Measurements from ENCODE around the gene HELZ. TPM values are rescaled to one million over a fixed set of nuclear protein-coding genes. Genes with fewer than 3 reads are reported as not detected.
"Not testable (repeated sequence)": the region's sequence is repeated elsewhere in the genome, so short reads cannot be mapped to it uniquely, and the experiment has no call there.

The HELZ gene
- total RNA-seq, 6 donors from 2014 or later: 52.1 to 166 (median 60.8) TPM

GRCh38 chr17:67274466-67274865, 29.5 kb upstream of the HELZ start:
- H3K4me1 ChIP-seq: peaks cover 0 to 6% (median 0%) of the 10 kb centered on the region in 4 donors
- DNase-seq: no peak
- TF ChIP-seq POLR2AphosphoS5 (IDR thresholded peaks at IDR 0.05) (no peak), CTCF (IDR thresholded peaks at IDR 0.05) (no peak), EP300 (IDR thresholded peaks at IDR 0.05) (no peak), POLR2A (IDR thresholded peaks at IDR 0.05) (no peak)
- H3K36me3 ChIP-seq: no peaks in the 10 kb centered on the region
- no peaks in the 10 kb centered on the region for H3K27me3 ChIP-seq
- H3K9me3 ChIP-seq: no peaks in the 10 kb centered on the region
- 77 to 82% methylated on average over 5 of the region's 5 CpGs for WGBS, 2 donors
- H3K27ac ChIP-seq: no peak overlapping the region
- no peak overlapping the region for H3K4me3 ChIP-seq
- no peak for ATAC-seq (ENCODE audit: low FRiP score in 2 of 2)

GRCh38 chr17:67273900-67274299, 28.9 kb upstream of the HELZ start:
- TF ChIP-seq CTCF (IDR thresholded peaks at IDR 0.05) (no peak), EP300 (IDR thresholded peaks at IDR 0.05) (no peak), POLR2A (IDR thresholded peaks at IDR 0.05) (no peak), POLR2AphosphoS5 (IDR thresholded peaks at IDR 0.05) (no peak)
- WGBS, 2 donors: 92 to 93% methylated on average over 2 of the region's 2 CpGs
- Histone ChIP-seq H3K4me3 (no peak overlapping the region), H3K4me1 (peaks cover 0 to 6% (median 0%) of the 10 kb centered on the region in 4 donors), H3K27me3 (no peaks in the 10 kb centered on the region), H3K36me3 (no peaks in the 10 kb centered on the region), H3K27ac (no peak overlapping the region), H3K9me3 (no peaks in the 10 kb centered on the region)
- no peak for DNase-seq
- ATAC-seq (ENCODE audit: low FRiP score in 2 of 2): no peak

GRCh38 chr17:67272312-67273047, 27.5 kb upstream of the HELZ start:
- Histone ChIP-seq H3K9me3 (no peaks in the 10 kb centered on the region), H3K4me3 (no peak overlapping the region), H3K27me3 (no peaks in the 10 kb centered on the region), H3K36me3 (no peaks in the 10 kb centered on the region), H3K27ac (no peak overlapping the region), H3K4me1 (peaks cover 0 to 6% (median 0%) of the 10 kb centered on the region in 4 donors)
- TF ChIP-seq CTCF (IDR thresholded peaks at IDR 0.05): no peak
- TF ChIP-seq POLR2AphosphoS5 (IDR thresholded peaks at IDR 0.05): no peak
- TF ChIP-seq POLR2A (IDR thresholded peaks at IDR 0.05): no peak
- TF ChIP-seq EP300 (IDR thresholded peaks at IDR 0.05): no peak
- no peak for ATAC-seq (ENCODE audit: low FRiP score in 2 of 2)
- DNase-seq: no peak
- WGBS, 2 donors: 81% methylated on average over 12 to 13 of the region's 13 CpGs

- H3K4me3 ChIP-seq; ATAC-seq (ENCODE audit: low FRiP score in 2 of 2); H3K4me1 ChIP-seq; DNase-seq; H3K27me3 ChIP-seq; H3K9me3 ChIP-seq; H3K36me3 ChIP-seq; H3K27ac ChIP-seq: not testable (repeated sequence)
- WGBS, 2 donors: 92 to 94% methylated on average over 1 to 2 of the region's 2 CpGs
These were observed 26.2 kb upstream of the HELZ start for GRCh38 chr17:67271187-67271586.

GRCh38 chr17:67270416-67270815, 25.4 kb upstream of the HELZ start:
- H3K9me3 ChIP-seq: no peaks in the 10 kb centered on the region
- 60 to 76% methylated on average over 6 of the region's 6 CpGs for WGBS, 2 donors
- H3K36me3 ChIP-seq: no peaks in the 10 kb centered on the region
- H3K4me1 ChIP-seq: peaks cover 0 to 6% (median 0%) of the 10 kb centered on the region in 4 donors
- TF ChIP-seq POLR2AphosphoS5 (IDR thresholded peaks at IDR 0.05): no peak
- TF ChIP-seq CTCF (IDR thresholded peaks at IDR 0.05): no peak
- no peak for TF ChIP-seq POLR2A (IDR thresholded peaks at IDR 0.05)
- TF ChIP-seq EP300 (IDR thresholded peaks at IDR 0.05): no peak
- ATAC-seq (ENCODE audit: low FRiP score in 2 of 2) (no peak), DNase-seq (no peak)
- no peak overlapping the region for H3K4me3 ChIP-seq
- no peaks in the 10 kb centered on the region for H3K27me3 ChIP-seq
- H3K27ac ChIP-seq: no peak overlapping the region
